D721Med (cell line): ENCODE results near the gene ACER3.

ENCODE experiments used
- DNase-seq: peaks from one replicate; pipeline ENCODE4 v3.0.0; 2011; ENCODE audit warnings: low spot score; ENCODE audit not compliant: insufficient read length
- FAIRE-seq: peaks from 2 replicates; lab custom pipeline; 2011; peaks lifted over from hg19 to GRCh38; lab: Jason Lieb, UNC
- CTCF ChIP-seq: IDR thresholded peaks from 2 replicates; pipeline ENCODE4 v1.5.1; 2012; ENCODE audit warnings: mild to moderate bottlenecking, control low read depth; ENCODE audit not compliant: insufficient read depth; ENCODE audit errors: missing control alignments

The ACER3 gene

GRCh38 chr11:76838678-76839068, 22.0 kb upstream of the ACER3 start:
- TF ChIP-seq CTCF: peak; percentile 82
- DNase-seq (no peak), FAIRE-seq (no peak)

- TF ChIP-seq CTCF: no peak
- no peak for FAIRE-seq
- DNase-seq: no peak
Measured at GRCh38 chr11:76839311-76839710, 21.4 kb upstream of the ACER3 start.

GRCh38 chr11:76841923-76842452, 18.7 kb upstream of the ACER3 start:
- FAIRE-seq (no peak), DNase-seq (no peak)
- no peak for TF ChIP-seq CTCF

- no peak for TF ChIP-seq CTCF
- DNase-seq: no peak
- FAIRE-seq: no peak
Measured at GRCh38 chr11:76843907-76844306, 16.8 kb upstream of the ACER3 start.

GRCh38 chr11:76844511-76844910, 16.2 kb upstream of the ACER3 start:
- FAIRE-seq (no peak), DNase-seq (no peak)
- TF ChIP-seq CTCF: no peak

GRCh38 chr11:76845069-76845468, 15.6 kb upstream of the ACER3 start:
- no peak for FAIRE-seq
- TF ChIP-seq CTCF: no peak
- no peak for DNase-seq

GRCh38 chr11:76846441-76846840, 14.3 kb upstream of the ACER3 start:
- no peak for TF ChIP-seq CTCF
- DNase-seq (no peak), FAIRE-seq (no peak)
